Mucosa of descending colon (tissue), 3 donors: ENCODE results near the gene GABRP. TPM values are rescaled to one million over a fixed set of nuclear protein-coding genes. Genes with fewer than 3 reads are reported as not detected.

ENCODE experiments used
- ATAC-seq: fragments of 200-7000 bp; cut with Tn5 transposase; one replicate; pipeline ENCODE4 v1.9.1; 2020; ENCODE audit warnings: mild to moderate bottlenecking, moderate library complexity
- DNase-seq, 3 donors: peaks; one replicate each; pipeline ENCODE4 v3.0.0-alpha.2; 2020
- H3K36me3 ChIP-seq: fragments of 200-600 bp; one replicate; pipeline ENCODE4 v1.8.0; 2021; ENCODE audit warnings: low read depth, mild to moderate bottlenecking
- H3K4me1 ChIP-seq: fragments of 200-600 bp; one replicate; pipeline ENCODE4 v1.8.0; 2021; ENCODE audit warnings: low read depth, mild to moderate bottlenecking
- H3K4me3 ChIP-seq: fragments of 200-600 bp; one replicate; pipeline ENCODE4 v1.8.0; 2021; ENCODE audit warnings: mild to moderate bottlenecking
- H3K9me3 ChIP-seq: fragments of 200-600 bp; one replicate; pipeline ENCODE4 v1.8.0; 2021; ENCODE audit warnings: mild to moderate bottlenecking
- intact Hi-C, 2 donors: fragments of 100-400 bp; cut with DNase I in 1 of 2; cut with micrococcal nuclease in 1 of 2; formaldehyde crosslinking; loops; one replicate each; pipeline versions ENCODE4 v1.11.0 to v1.11.1; 2022; cut with DNase I, micrococcal nuclease
- total RNA-seq, 3 donors: library from RNA; stranded (reverse); fragmentation: NEBNext Ultra II Directional in 2 of 3; extraction: Animal tissue kit (Norgen Biotek cat#: 25700) in 2 of 3; gene quantifications; one replicate each; pipeline versions ENCODE4 v1.2.1 to v1.2.4, GENCODE V29; 2021 to 2023
- TF ChIP-seq, protein P1 (sequence below): fragments of 200-600 bp; IDR thresholded peaks from one replicate; pipeline ENCODE4 v1.8.0; 2022; ENCODE audit warnings: antibody characterized with exemption, mild to moderate bottlenecking
- donor health status: DM: no; HTN: no; CAD: no; lungs with moderate emphysema.
- donor health status: DM: no; HTN: no; CAD: no.
- donor health status: DM: no; HTN: yes; CAD: no.

GABRP gene
- total RNA-seq, 3 donors from 2014 or later: 0.09 to 2.0 TPM; not detected in 1

- TF ChIP-seq, protein P1, sequence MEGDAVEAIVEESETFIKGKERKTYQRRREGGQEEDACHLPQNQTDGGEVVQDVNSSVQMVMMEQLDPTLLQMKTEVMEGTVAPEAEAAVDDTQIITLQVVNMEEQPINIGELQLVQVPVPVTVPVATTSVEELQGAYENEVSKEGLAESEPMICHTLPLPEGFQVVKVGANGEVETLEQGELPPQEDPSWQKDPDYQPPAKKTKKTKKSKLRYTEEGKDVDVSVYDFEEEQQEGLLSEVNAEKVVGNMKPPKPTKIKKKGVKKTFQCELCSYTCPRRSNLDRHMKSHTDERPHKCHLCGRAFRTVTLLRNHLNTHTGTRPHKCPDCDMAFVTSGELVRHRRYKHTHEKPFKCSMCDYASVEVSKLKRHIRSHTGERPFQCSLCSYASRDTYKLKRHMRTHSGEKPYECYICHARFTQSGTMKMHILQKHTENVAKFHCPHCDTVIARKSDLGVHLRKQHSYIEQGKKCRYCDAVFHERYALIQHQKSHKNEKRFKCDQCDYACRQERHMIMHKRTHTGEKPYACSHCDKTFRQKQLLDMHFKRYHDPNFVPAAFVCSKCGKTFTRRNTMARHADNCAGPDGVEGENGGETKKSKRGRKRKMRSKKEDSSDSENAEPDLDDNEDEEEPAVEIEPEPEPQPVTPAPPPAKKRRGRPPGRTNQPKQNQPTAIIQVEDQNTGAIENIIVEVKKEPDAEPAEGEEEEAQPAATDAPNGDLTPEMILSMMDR: no peak
- no peaks in the 10 kb centered on the region for H3K36me3 ChIP-seq
- DNase-seq: no peak
- intact Hi-C loops: no loop called here
- no peaks in the 10 kb centered on the region for H3K4me1 ChIP-seq
- H3K9me3 ChIP-seq: no peaks in the 10 kb centered on the region
- ATAC-seq: peak; percentile 32
- H3K4me3 ChIP-seq: no peak overlapping the region
Observed at GRCh38 chr5:170781946-170782345, 1.6 kb upstream of the GABRP start.

- TF ChIP-seq, protein P1: no peak
- Histone ChIP-seq H3K4me3 (no peak overlapping the region), H3K9me3 (no peaks in the 10 kb centered on the region), H3K36me3 (no peaks in the 10 kb centered on the region), H3K4me1 (no peaks in the 10 kb centered on the region)
- DNase-seq (peak in 2 of 3 donors; percentile 61 to 69), ATAC-seq (peak; percentile 90)
- intact Hi-C loops: no loop called here
Observed at GRCh38 chr5:170782438-170782837, 1.1 kb upstream of the GABRP start.

DNA sequence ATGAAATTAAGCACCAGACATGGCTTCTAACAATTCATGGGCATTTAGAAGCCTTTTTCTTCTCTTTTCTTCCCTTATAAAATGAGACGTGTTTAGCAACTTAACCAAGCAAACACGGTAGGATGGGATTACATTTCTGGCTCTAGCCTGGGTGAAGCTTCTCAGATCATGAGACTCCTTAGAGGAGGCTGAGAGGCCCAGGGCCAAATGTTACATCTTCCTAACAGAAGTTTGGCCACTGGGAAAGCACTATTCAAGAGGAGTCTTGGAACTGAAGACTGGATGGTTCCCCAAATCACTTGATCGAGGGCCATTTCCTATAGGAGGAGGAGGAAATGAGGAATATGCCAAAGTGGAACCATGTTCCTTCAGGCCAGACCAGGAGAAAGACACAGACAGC is 1.9 kb downstream of the GABRP start:
- Histone ChIP-seq H3K9me3 (no peaks in the 10 kb centered on the region), H3K4me1 (no peaks in the 10 kb centered on the region), H3K4me3 (no peak overlapping the region), H3K36me3 (no peaks in the 10 kb centered on the region)
- TF ChIP-seq, protein P1: no peak
- intact Hi-C loops: no loop called here
- DNase-seq (no peak), ATAC-seq (no peak)

GRCh38 chr5:170787216-170787615 is 3.7 kb downstream of the GABRP start:
- Histone ChIP-seq H3K9me3 (no peaks in the 10 kb centered on the region), H3K36me3 (no peaks in the 10 kb centered on the region), H3K4me3 (no peak overlapping the region), H3K4me1 (no peaks in the 10 kb centered on the region)
- intact Hi-C loops: no loop called here
- no peak for ATAC-seq
- TF ChIP-seq, protein P1: no peak
- DNase-seq: no peak

DNA sequence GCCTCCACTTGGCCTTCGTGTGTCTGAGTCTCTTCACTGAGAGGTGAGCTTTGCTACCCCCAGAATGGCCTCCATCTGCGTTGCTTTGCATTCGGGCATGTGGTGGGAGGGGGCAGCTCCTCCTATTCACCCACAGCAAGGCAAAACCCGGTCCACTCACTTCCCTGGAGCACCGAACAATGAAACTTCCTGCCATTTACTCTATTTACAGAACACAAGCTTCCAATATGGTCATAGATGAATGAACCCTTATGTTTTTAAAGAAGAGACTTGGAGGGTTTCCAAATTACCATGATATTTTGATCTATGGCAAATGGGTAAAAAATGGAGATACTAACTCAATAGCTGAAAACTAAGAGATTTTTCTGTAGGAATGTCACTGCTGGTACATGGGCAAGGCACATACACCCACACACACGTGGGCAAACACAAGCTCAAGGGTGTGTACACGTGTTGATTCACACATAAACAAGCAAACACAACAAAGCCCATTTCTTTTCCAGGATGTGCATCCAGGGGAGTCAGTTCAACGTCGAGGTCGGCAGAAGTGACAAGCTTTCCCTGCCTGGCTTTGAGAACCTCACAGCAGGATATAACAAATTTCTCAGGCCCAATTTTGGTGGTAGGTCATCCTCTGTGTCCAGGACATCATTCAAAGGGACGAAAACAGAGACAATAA is 5.2 kb downstream of the GABRP start:
- DNase-seq (no peak), ATAC-seq (no peak)
- Histone ChIP-seq H3K4me3 (no peak overlapping the region), H3K36me3 (no peaks in the 10 kb centered on the region), H3K4me1 (no peaks in the 10 kb centered on the region), H3K9me3 (no peaks in the 10 kb centered on the region)
- TF ChIP-seq, protein P1: no peak
- intact Hi-C loops: no loop called here
